T follicular helper cell (primary cell): ENCODE results near the gene FSTL5.

Experiments
- DNase-seq: peaks from one replicate; pipeline ENCODE4 v3.0.0-alpha.2; 2020; ENCODE audit warnings: low read depth

Gene FSTL5

GRCh38 chr4:161581262-161582230 lies 582.3 kb downstream of the FSTL5 start:
- no peak for DNase-seq

GRCh38 chr4:161577579-161578301 lies 586.1 kb downstream of the FSTL5 start:
- no peak for DNase-seq

- DNase-seq = no peak
Observed at GRCh38 chr4:161573836-161574235, 590.0 kb downstream of the FSTL5 start.

- no peak for DNase-seq
Observed at GRCh38 chr4:161564230-161564834, 599.5 kb downstream of the FSTL5 start.

GRCh38 chr4:161555689-161556660 lies 607.8 kb downstream of the FSTL5 start:
- no peak for DNase-seq

GRCh38 chr4:161554372-161554990 lies 609.3 kb downstream of the FSTL5 start:
- DNase-seq = no peak

- no peak for DNase-seq
Observed at GRCh38 chr4:161546902-161547301, 616.9 kb downstream of the FSTL5 start.

- no peak for DNase-seq
Observed at GRCh38 chr4:161540265-161540664, 623.5 kb downstream of the FSTL5 start.

GRCh38 chr4:161538941-161539340 lies 624.9 kb downstream of the FSTL5 start:
- DNase-seq = no peak

- no peak for DNase-seq
Observed at GRCh38 chr4:161530710-161531109, 633.1 kb downstream of the FSTL5 start.

GRCh38 chr4:161525121-161525520 lies 638.7 kb downstream of the FSTL5 start:
- DNase-seq = no peak

GRCh38 chr4:161522031-161522430 lies 641.8 kb downstream of the FSTL5 start:
- no peak for DNase-seq

GRCh38 chr4:161519611-161520010 lies 644.2 kb downstream of the FSTL5 start:
- DNase-seq = no peak

- no peak for DNase-seq
Observed at GRCh38 chr4:161517941-161518340, 645.9 kb downstream of the FSTL5 start.

GRCh38 chr4:161505141-161505540 lies 658.7 kb downstream of the FSTL5 start:
- DNase-seq = no peak

- no peak for DNase-seq
Observed at GRCh38 chr4:161498155-161498554, 665.6 kb downstream of the FSTL5 start.

GRCh38 chr4:161486461-161486860 lies 677.3 kb downstream of the FSTL5 start:
- DNase-seq = no peak

- DNase-seq = no peak
Observed at GRCh38 chr4:161466316-161466715, 697.5 kb downstream of the FSTL5 start.

GRCh38 chr4:161463436-161463835 lies 700.4 kb downstream of the FSTL5 start:
- DNase-seq = no peak

GRCh38 chr4:161457906-161458305 lies 705.9 kb downstream of the FSTL5 start:
- DNase-seq = no peak

- no peak for DNase-seq
Observed at GRCh38 chr4:161457311-161457710, 706.5 kb downstream of the FSTL5 start.
